IPS DF 19.7 (cell line): ENCODE results near the gene TTYH3.
A peak's percentile ranks its signal among the peaks of the same experiment; 100 is the strongest.

Experiments
- DNase-seq: peaks from one replicate; pipeline ENCODE4 v3.0.0-alpha.2; 2013; ENCODE audit warnings: low read depth, low spot score

Gene TTYH3

GRCh38 chr7:2708547-2709310 is 76.9 kb downstream of the TTYH3 start:
- no peak for DNase-seq

GRCh38 chr7:2709553-2710285 is 77.9 kb downstream of the TTYH3 start:
- peak; percentile 59 for DNase-seq

- no peak for DNase-seq
Measured at GRCh38 chr7:2710286-2710655, 78.5 kb downstream of the TTYH3 start.

GRCh38 chr7:2710901-2711551 is 79.2 kb downstream of the TTYH3 start:
- DNase-seq: no peak

DNA sequence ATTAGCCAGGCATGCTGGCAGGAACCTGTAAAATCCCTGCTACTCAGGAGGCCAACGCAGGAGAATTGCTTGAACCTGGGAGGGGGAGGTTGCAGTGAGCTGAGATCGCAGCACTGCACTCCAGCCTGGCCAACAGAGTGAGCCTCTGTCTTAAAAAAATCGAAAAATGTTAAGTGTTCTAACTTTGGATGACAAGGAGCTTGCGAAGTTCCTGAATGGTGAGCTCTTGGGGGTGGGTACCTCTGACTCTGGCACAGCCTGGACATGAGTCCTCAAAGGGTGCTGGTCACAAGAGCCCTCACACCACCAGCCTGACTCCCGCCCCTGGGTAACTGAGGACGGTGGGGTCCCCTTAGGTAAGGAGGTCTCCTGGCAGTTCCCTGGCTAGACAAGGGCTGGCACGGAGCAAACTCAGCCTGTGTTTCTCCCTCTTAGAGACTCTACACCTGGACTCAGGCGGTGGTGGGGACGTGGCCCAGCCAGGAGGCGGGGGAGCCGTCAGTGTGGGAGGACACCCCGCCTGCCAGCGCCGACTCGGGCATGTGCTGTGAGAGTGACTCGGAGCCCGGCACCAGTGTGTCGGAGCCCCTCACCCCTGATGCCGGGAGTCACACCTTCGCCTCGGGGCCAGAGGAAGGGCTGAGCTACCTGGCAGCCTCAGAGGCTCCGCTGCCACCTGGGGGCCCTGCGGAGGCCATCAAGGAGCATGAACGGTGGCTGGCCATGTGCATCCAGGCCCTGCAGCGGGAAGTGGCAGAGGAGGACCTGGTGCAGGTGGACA is 80.3 kb downstream of the TTYH3 start:
- no peak for DNase-seq

GRCh38 chr7:2713370-2713769 is 81.6 kb downstream of the TTYH3 start:
- no peak for DNase-seq

GRCh38 chr7:2713978-2714377 is 82.2 kb downstream of the TTYH3 start:
- DNase-seq: no peak
